Muscle layer of colon (tissue), 2 donors: ENCODE measurements around the gene P4HB.

Source experiments
- H3K27ac ChIP-seq: one replicate; pipeline ENCODE4 v1.7.0; 2013; ENCODE audit warnings: low read depth, mild to moderate bottlenecking, low read length, moderate library complexity
- H3K27me3 ChIP-seq, 2 donors: one replicate each; pipeline ENCODE4 v1.7.0; 2013; ENCODE audit warnings: low read length in 2 of 2, mild to moderate bottlenecking in 2 of 2; ENCODE audit not compliant: insufficient read depth in 2 of 2, control insufficient read depth in 1 of 2
- H3K36me3 ChIP-seq: one replicate; pipeline ENCODE4 v1.7.0; 2013; ENCODE audit warnings: mild to moderate bottlenecking, low read length; ENCODE audit not compliant: insufficient read depth
- H3K4me1 ChIP-seq: one replicate; pipeline ENCODE4 v1.7.0; 2013; ENCODE audit warnings: mild to moderate bottlenecking, low read length; ENCODE audit not compliant: insufficient read depth
- H3K4me3 ChIP-seq, 2 donors: one replicate each; pipeline ENCODE4 v1.7.0; 2013; ENCODE audit warnings: low read length in 2 of 2, low read depth in 1 of 2, mild to moderate bottlenecking in 1 of 2, moderate library complexity in 1 of 2
- H3K9ac ChIP-seq: one replicate; pipeline ENCODE4 v1.7.0; 2013; ENCODE audit warnings: low read length
- H3K9me3 ChIP-seq: one replicate; pipeline ENCODE4 v1.7.0; 2013; ENCODE audit warnings: mild to moderate bottlenecking, low read length
- donor health status: abdominal sarcoma.
- donor health status: Adenocarcinoma of cecum.

The P4HB gene

GRCh38 chr17:81865358-81865732 is 5.0 kb upstream of the P4HB start:
- Histone ChIP-seq H3K27me3 (no peaks in the 10 kb centered on the region), H3K4me1 (peaks cover 34% of the 10 kb centered on the region), H3K9ac (no peak overlapping the region), H3K9me3 (no peaks in the 10 kb centered on the region), H3K27ac (no peak overlapping the region), H3K36me3 (peaks cover 21% of the 10 kb centered on the region), H3K4me3 (no peak overlapping the region)

DNA sequence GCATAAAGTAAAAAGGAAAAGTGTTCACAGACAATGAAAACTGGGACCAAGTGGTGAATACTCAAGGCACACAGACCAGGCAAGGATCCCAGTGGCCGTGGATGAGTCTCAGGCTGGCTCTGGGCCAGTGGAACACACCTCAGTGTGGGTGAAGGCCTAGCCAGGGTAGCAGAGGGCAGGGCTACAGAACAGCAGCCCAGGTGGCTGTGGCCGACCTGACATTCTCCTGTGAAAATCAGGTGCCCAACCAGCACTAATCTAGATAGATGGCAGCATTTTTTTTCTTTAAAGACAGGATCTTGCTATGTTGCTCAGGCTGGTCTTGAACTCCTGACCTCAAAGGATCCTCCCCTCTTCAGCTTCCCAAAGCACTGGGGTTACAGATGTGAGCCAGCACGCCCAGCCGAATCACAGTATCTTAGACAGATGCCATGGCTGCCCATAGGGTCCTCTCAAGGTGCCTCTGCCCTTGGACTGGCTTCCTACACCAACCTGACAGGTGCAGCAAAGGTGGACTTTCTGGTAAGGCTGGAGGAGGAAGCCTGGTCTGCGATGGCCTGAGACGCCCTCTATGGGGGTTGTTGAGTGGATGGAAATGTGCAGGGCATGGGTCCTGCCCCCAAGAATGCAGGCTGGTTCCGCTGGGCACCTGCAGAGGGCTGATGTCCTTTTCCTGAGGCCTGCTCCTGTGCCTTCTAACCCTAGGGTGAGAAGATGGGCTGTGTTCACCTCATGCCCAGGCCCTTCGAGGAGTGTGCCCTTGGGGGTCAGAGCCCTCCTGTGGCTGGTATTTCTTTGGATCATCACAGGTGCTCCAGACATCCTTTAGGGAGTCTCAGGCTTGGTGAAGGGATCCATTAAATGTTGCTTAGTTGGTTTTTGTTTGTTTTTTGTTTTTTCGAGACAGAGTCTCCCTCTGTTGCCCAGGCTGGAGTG is 3.8 kb upstream of the P4HB start:
- H3K27me3 ChIP-seq: no peaks in the 10 kb centered on the region
- H3K27ac ChIP-seq: no peak overlapping the region
- H3K36me3 ChIP-seq: peaks cover 20% of the 10 kb centered on the region
- no peaks in the 10 kb centered on the region for H3K9me3 ChIP-seq
- H3K4me3 ChIP-seq: no peak overlapping the region
- peaks cover 30% of the 10 kb centered on the region for H3K4me1 ChIP-seq
- H3K9ac ChIP-seq: no peak overlapping the region

- H3K4me1 ChIP-seq: peaks cover 34% of the 10 kb centered on the region
- no peak overlapping the region for H3K27ac ChIP-seq
- H3K36me3 ChIP-seq: peaks cover 22% of the 10 kb centered on the region
These were observed 2.9 kb upstream of the P4HB start for GRCh38 chr17:81863123-81863675.

DNA sequence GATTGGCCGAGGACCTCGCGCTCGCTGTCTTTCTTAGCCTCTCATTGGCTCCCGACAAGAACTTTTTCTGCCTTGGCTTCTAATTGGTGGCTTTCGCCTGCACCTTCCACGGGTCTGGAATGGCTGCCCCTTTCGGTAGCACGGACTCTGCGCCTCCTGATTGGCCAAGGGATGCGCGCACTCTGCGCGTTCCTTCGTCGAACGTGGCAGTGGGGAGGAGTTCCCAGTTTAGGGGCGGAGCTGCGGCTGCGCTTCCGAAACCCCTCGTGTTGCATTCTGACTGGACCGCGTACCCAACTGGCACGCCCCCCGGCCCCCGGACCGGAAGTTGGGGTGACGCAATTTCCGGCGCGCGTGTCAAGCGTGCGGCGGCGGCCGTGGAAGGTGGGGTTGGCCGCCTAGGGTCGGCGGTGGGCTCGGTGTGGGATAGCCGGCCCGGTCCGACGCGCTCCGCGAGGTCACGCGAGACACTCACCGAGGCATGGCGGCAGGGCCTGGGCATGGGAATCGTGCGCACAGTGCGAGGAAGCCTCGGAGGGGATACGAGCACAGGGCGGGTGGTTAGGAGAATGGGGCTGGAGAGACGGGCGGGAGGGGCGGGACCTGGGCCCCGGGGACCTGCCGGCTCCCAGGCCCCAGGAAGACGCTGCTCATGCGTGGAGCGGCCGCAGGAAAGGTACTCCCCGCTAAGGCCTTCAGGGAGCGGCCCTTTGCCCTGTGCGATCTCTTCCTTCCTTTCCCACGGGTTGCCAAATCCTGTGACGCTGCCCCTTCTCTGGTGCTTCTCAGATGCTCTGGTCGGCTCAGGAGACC is 627 bp upstream of the P4HB start:
- Histone ChIP-seq H3K4me3 (peak overlapping the region; percentile 67 to 75), H3K4me1 (peaks cover 31% of the 10 kb centered on the region), H3K9me3 (no peaks in the 10 kb centered on the region), H3K27me3 (no peaks in the 10 kb centered on the region), H3K9ac (peak overlapping the region; percentile 84), H3K27ac (peak overlapping the region; percentile 96), H3K36me3 (peaks cover 27% of the 10 kb centered on the region)

More at GRCh38 chr17:81863123-81863675, 2.9 kb upstream of the P4HB start:
- H3K27me3 ChIP-seq: no peaks in the 10 kb centered on the region
- H3K4me3 ChIP-seq: no peak overlapping the region
- no peaks in the 10 kb centered on the region for H3K9me3 ChIP-seq
- no peak overlapping the region for H3K9ac ChIP-seq

GRCh38 chr17:81858967-81859905 is 1.1 kb downstream of the P4HB start:
- Histone ChIP-seq H3K9ac (peak overlapping the region; percentile 83), H3K4me1 (peaks cover 31% of the 10 kb centered on the region), H3K36me3 (peaks cover 43% of the 10 kb centered on the region), H3K27ac (peak overlapping the region; percentile 96), H3K27me3 (no peaks in the 10 kb centered on the region), H3K9me3 (no peaks in the 10 kb centered on the region), H3K4me3 (peak overlapping the region; percentile 76 to 86)

DNA sequence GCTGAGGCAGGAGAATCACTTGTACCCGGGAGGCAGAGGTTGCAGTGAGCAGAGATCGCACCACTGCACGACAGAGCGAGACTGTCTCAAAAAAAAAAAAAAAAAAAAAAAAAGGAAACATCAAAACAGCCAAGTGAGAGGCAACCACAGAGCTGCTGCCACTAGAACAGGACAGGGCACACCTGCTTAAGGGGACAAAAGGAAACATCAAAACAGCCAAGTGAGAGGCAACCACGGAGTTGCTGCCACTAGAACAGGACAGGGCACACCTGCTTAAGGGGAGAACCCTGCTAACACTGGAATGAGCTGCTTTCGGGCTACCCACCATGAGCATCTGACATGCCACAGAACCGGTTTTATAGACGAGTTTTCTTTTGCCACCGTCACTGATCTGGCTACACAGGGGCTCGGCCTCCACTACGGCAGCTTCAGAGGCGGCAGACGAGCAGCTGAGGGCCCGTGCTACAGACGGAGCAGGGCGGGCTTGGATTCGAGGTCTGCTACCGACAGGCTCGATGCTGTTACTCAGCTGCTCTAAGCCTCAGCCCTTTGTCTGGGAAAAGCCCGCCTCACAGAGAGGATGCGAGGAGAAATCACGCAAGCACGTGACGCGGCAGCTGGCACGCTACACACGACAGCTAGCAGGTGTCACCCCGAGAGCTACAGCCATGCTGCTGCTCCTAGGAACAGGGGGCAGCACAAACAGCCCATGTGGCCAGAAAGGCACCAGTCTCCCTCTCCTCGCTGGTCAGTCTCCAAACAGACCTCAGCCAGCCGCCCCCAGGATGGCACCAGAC is 2.0 kb downstream of the P4HB start:
- Histone ChIP-seq H3K4me3 (no peak overlapping the region), H3K36me3 (peaks cover 51% of the 10 kb centered on the region), H3K4me1 (peaks cover 28% of the 10 kb centered on the region), H3K9ac (no peak overlapping the region), H3K9me3 (no peaks in the 10 kb centered on the region), H3K27me3 (no peaks in the 10 kb centered on the region), H3K27ac (no peak overlapping the region)

GRCh38 chr17:81854974-81855774 is 5.2 kb downstream of the P4HB start:
- Histone ChIP-seq H3K27me3 (no peaks in the 10 kb centered on the region), H3K4me1 (peaks cover 17% of the 10 kb centered on the region), H3K4me3 (no peak overlapping the region), H3K9ac (no peak overlapping the region), H3K27ac (no peak overlapping the region), H3K9me3 (no peaks in the 10 kb centered on the region), H3K36me3 (peaks cover 66% of the 10 kb centered on the region)

- peaks cover 49% of the 10 kb centered on the region for H3K36me3 ChIP-seq
- no peaks in the 10 kb centered on the region for H3K4me1 ChIP-seq
- no peak overlapping the region for H3K27ac ChIP-seq
- no peak overlapping the region for H3K9ac ChIP-seq
- H3K27me3 ChIP-seq: no peaks in the 10 kb centered on the region
- H3K4me3 ChIP-seq: no peak overlapping the region
- H3K9me3 ChIP-seq: no peaks in the 10 kb centered on the region
These were observed 8.1 kb downstream of the P4HB start for GRCh38 chr17:81852237-81852636.

- peaks cover 57% of the 10 kb centered on the region for H3K36me3 ChIP-seq
- no peaks in the 10 kb centered on the region for H3K9me3 ChIP-seq
- H3K27me3 ChIP-seq: no peaks in the 10 kb centered on the region
- H3K27ac ChIP-seq: no peak overlapping the region
- H3K9ac ChIP-seq: no peak overlapping the region
- no peaks in the 10 kb centered on the region for H3K4me1 ChIP-seq
- H3K4me3 ChIP-seq: no peak overlapping the region
These were observed 8.9 kb downstream of the P4HB start for GRCh38 chr17:81851423-81851822.
